CD14-positive monocyte (primary cell): ENCODE data around the gene TUBG2. TPM values are rescaled to one million over a fixed set of nuclear protein-coding genes. Genes with fewer than 3 reads are reported as not detected.
"Not testable (repeated sequence)": the region's sequence is repeated elsewhere in the genome, so short reads cannot be mapped to it uniquely, and the experiment has no call there.

Source experiments
- DNase-seq, 3 donors: peaks; one replicate each; pipeline ENCODE4 v3.0.0-alpha.2; 2011 to 2022
- H2AFZ ChIP-seq: 2 replicates; pipeline ENCODE4 v1.6.0; 2012; ENCODE audit warnings: mild to moderate bottlenecking, low read depth, low read length, inconsistent platforms; ENCODE audit not compliant: insufficient read depth, poor library complexity, severe bottlenecking
- H3K27ac ChIP-seq, 2 donors: 1 replicate in 1 of 2; 2 replicates in 1 of 2; pipeline ENCODE4 v1.5.1; 2012 to 2013; ENCODE audit warnings: low read length in 2 of 2, control low read depth in 1 of 2, inconsistent platforms in 1 of 2, low read depth in 1 of 2, mild to moderate bottlenecking in 1 of 2
- H3K27me3 ChIP-seq, 2 donors: one replicate each; pipeline versions ENCODE4 v1.6.0 to v1.6.1; 2011 to 2013; ENCODE audit warnings: low read length in 2 of 2; ENCODE audit not compliant: control insufficient read depth in 2 of 2, insufficient read depth in 2 of 2
- H3K36me3 ChIP-seq, 2 donors: replicated peaks in 1 of 2; 1 replicate in 1 of 2; 2 replicates in 1 of 2; pipeline versions ENCODE4 v1.5.1 to v1.6.1; 2012 to 2013; ENCODE audit warnings: low read length in 2 of 2, control low read depth in 1 of 2, inconsistent platforms in 1 of 2, mild to moderate bottlenecking in 1 of 2; ENCODE audit not compliant: insufficient read depth in 2 of 2, control insufficient read depth in 1 of 2
- H3K4me1 ChIP-seq, 2 donors: 1 replicate in 1 of 2; 2 replicates in 1 of 2; pipeline versions ENCODE4 v1.5.1 to v1.6.1; 2012 to 2013; ENCODE audit warnings: low read length in 2 of 2, control low read depth in 1 of 2, inconsistent platforms in 1 of 2, mild to moderate bottlenecking in 1 of 2, moderate library complexity in 1 of 2; ENCODE audit not compliant: insufficient read depth in 2 of 2, control insufficient read depth in 1 of 2
- H3K4me2 ChIP-seq: replicated peaks from 2 replicates; pipeline ENCODE3; 2012; ENCODE audit warnings: low read length, moderate library complexity, mild to moderate bottlenecking; ENCODE audit not compliant: poor library complexity, severe bottlenecking; ENCODE audit errors: extremely low read depth
- H3K4me3 ChIP-seq, 3 experiments: fragments of 200-600 bp in 1 of 3; sonication (generic) in 1 of 3; replicated peaks in 1 of 3; 1 replicate in 2 of 3; 2 replicates in 1 of 3; pipeline ENCODE4 v1.5.1; 2011 to 2013; ENCODE audit warnings: low read length in 3 of 3, mild to moderate bottlenecking in 3 of 3, control low read depth in 2 of 3, low read depth in 2 of 3, inconsistent platforms in 1 of 3, moderate library complexity in 1 of 3
- H3K79me2 ChIP-seq: 2 replicates; pipeline ENCODE4 v1.6.0; 2012; ENCODE audit warnings: mild to moderate bottlenecking, control low read depth, inconsistent platforms, low read length, moderate library complexity; ENCODE audit not compliant: insufficient read depth
- H3K9ac ChIP-seq: 2 replicates; pipeline ENCODE4 v1.6.0; 2017; ENCODE audit warnings: low read length, mild to moderate bottlenecking; ENCODE audit not compliant: insufficient read depth, poor library complexity, severe bottlenecking
- H3K9me3 ChIP-seq, 2 donors: replicated peaks in 1 of 2; 1 replicate in 1 of 2; 2 replicates in 1 of 2; pipeline versions ENCODE4 v1.5.1 to v1.6.1; 2012 to 2013; ENCODE audit warnings: low read length in 2 of 2, control low read depth in 1 of 2; ENCODE audit not compliant: control insufficient read depth in 1 of 2, insufficient read depth in 1 of 2
- H4K20me1 ChIP-seq: 2 replicates; pipeline ENCODE4 v1.6.0; 2012; ENCODE audit warnings: mild to moderate bottlenecking, low read length, control low read depth, moderate library complexity; ENCODE audit not compliant: insufficient read depth
- H3K27ac Mint-ChIP-seq, 7 donors: one replicate each; pipeline ENCODE4 v1.8.0; 2020; ENCODE audit warnings: mild to moderate bottlenecking in 7 of 7, mixed read lengths in 7 of 7, moderate library complexity in 6 of 7, inconsistent platforms in 2 of 7
- H3K27me3 Mint-ChIP-seq, 3 donors: one replicate each; pipeline ENCODE4 v1.8.0; 2021 to 2022; ENCODE audit warnings: low read depth in 3 of 3, mild to moderate bottlenecking in 3 of 3, mixed read lengths in 3 of 3, moderate library complexity in 3 of 3, inconsistent platforms in 1 of 3
- H3K36me3 Mint-ChIP-seq, 2 donors: one replicate each; pipeline ENCODE4 v1.8.0; 2020; ENCODE audit warnings: mixed read lengths in 2 of 2, inconsistent platforms in 1 of 2, mild to moderate bottlenecking in 1 of 2
- H3K4me1 Mint-ChIP-seq: one replicate; pipeline ENCODE4 v1.8.0; 2020; ENCODE audit warnings: mild to moderate bottlenecking, mixed read lengths
- H3K4me3 Mint-ChIP-seq, 2 donors: one replicate each; pipeline ENCODE4 v1.8.0; 2020; ENCODE audit warnings: mild to moderate bottlenecking in 2 of 2, mixed read lengths in 2 of 2, moderate library complexity in 1 of 2
- H3K9me3 Mint-ChIP-seq, 7 donors: one replicate each; pipeline ENCODE4 v1.8.0; 2020 to 2022; ENCODE audit warnings: mixed read lengths in 7 of 7, mild to moderate bottlenecking in 6 of 7, moderate library complexity in 6 of 7, inconsistent platforms in 2 of 7
- WGBS: methylation state at CpG from one replicate; pipeline ENCODE4 v1.1.5; 2013; ENCODE audit warnings: missing lambda C conversion rate; ENCODE audit not compliant: insufficient coverage; 5-methylcytosine and 5-hydroxymethylcytosine counted together
- intact Hi-C, 2 donors: fragments of 100-400 bp; cut with micrococcal nuclease; formaldehyde crosslinking; loops; one replicate each; pipeline versions ENCODE4 v1.15.0 to v1.15.1; 2023
- polyA plus RNA-seq, 3 donors: library from polyadenylated mRNA; depleted of rRNA in 1 of 3; unstranded in 2 of 3; stranded (reverse) in 1 of 3; fragments of 300-500 nt in 2 of 3; fragments of >200 nt in 1 of 3; fragmentation: Illumina TruSeq in 2 of 3; gene quantifications; 1 replicate in 2 of 3; 2 replicates in 1 of 3; pipeline ENCODE4 v1.2.3, GENCODE V29; 2012 to 2021
- TF ChIP-seq, protein P1 (sequence below): fragments of 200-600 bp; IDR thresholded peaks from one replicate; pipeline ENCODE4 v1.8.0; 2022; ENCODE audit warnings: antibody characterized with exemption, mild to moderate bottlenecking

The TUBG2 gene
- polyA plus RNA-seq, 3 donors = 0.31 to 7.3 (median 0.47) TPM

DNA sequence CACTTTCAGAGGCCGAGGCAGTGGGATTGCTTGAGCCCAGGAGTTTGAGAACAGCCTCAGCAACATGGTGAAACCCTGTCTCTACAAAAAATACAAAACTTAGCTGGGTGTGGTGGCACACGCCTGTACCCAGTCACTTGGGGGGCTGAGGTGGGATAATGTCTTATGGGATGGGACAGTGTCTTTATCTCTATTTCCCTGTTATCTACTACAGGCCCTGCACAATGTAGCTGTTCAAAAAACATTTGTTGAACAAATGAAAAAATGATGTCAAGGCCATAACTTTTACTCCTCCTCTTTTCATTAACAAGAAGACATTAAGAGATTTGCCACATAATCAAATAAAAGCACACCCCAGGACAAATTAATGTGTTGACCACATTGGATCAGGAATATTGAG is 35.8 kb upstream of the TUBG2 start:
- Histone ChIP-seq H3K9me3 (no peaks in the 10 kb centered on the region), H3K4me3 (no peak overlapping the region), H3K79me2 (no peaks in the 10 kb centered on the region), H3K4me1 (no peaks in the 10 kb centered on the region), H3K36me3 (no peaks in the 10 kb centered on the region), H2AFZ (no peak overlapping the region), H4K20me1 (no peaks in the 10 kb centered on the region), H3K27ac (no peak overlapping the region), H3K4me2 (no peak overlapping the region), H3K9ac (no peak overlapping the region), H3K27me3 (no peaks in the 10 kb centered on the region)
- Mint-ChIP-seq H3K27me3 (peaks cover 0 to 4% (median 2%) of the 10 kb centered on the region in 3 donors), H3K9me3 (no peaks in the 10 kb centered on the region), H3K27ac (no peak overlapping the region), H3K36me3 (no peaks in the 10 kb centered on the region), H3K4me1 (peaks cover 2% of the 10 kb centered on the region), H3K4me3 (no peak overlapping the region)
- intact Hi-C loops = no loop called here
- TF ChIP-seq, protein P1, sequence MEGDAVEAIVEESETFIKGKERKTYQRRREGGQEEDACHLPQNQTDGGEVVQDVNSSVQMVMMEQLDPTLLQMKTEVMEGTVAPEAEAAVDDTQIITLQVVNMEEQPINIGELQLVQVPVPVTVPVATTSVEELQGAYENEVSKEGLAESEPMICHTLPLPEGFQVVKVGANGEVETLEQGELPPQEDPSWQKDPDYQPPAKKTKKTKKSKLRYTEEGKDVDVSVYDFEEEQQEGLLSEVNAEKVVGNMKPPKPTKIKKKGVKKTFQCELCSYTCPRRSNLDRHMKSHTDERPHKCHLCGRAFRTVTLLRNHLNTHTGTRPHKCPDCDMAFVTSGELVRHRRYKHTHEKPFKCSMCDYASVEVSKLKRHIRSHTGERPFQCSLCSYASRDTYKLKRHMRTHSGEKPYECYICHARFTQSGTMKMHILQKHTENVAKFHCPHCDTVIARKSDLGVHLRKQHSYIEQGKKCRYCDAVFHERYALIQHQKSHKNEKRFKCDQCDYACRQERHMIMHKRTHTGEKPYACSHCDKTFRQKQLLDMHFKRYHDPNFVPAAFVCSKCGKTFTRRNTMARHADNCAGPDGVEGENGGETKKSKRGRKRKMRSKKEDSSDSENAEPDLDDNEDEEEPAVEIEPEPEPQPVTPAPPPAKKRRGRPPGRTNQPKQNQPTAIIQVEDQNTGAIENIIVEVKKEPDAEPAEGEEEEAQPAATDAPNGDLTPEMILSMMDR = no peak
- no peak for DNase-seq
- WGBS = no CpG with 5 or more reads among the region's 2 CpGs

DNA sequence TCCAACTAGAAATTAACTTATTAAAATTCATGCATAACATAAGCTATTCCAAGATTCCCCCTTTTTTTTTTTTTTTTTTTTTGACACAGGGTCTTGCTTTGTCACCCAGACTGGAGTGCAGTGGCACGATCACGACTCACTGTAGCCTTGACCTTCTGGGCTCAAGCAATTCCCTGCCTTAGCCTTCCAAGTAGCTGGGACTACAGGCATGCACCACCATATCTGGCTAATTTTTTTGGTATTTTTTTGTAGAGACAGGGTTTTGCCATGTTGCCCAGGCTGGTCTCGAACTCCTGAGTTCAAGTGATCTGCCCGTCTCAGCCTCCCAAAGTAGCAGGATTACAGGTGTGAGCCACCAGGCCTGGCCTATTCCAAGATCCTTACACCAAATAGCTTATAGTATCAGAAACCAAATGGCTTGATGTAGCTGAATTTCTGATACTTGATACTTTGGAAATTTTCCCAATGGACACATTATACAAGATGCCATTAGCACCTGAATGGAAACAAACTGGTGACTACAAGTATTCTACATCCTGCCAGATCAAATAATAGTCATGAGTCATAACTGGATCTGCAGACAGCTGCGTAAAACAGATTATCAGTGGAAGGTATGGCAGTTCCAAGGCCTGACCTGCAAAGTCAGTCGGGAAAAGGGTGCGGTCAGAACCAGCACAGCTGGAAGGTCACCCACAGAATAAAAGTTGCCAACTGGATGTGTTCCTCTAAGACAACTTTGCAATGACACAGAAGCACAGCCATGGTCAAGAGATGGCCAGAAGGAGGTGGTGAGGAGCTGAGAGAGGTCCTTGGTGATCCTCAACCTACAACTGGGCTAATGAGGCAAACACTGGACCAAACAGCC is 35.1 kb upstream of the TUBG2 start:
- DNase-seq = no peak
- H3K27ac ChIP-seq = no peak overlapping the region
- H3K27me3 ChIP-seq = no peaks in the 10 kb centered on the region
- H2AFZ ChIP-seq = no peak overlapping the region
- H3K4me3 Mint-ChIP-seq = no peak overlapping the region
- H3K27ac Mint-ChIP-seq = no peak overlapping the region
- no peaks in the 10 kb centered on the region for H3K79me2 ChIP-seq
- 100% methylated on average over 5 of the region's 7 CpGs for WGBS
- H3K4me1 Mint-ChIP-seq = no peaks in the 10 kb centered on the region
- no peak overlapping the region for H3K4me2 ChIP-seq
- intact Hi-C loops = no loop called here
- H3K4me3 ChIP-seq = no peak overlapping the region
- no peak overlapping the region for H3K9ac ChIP-seq
- H3K36me3 ChIP-seq = no peaks in the 10 kb centered on the region
- no peaks in the 10 kb centered on the region for H3K9me3 Mint-ChIP-seq
- TF ChIP-seq, protein P1 = no peak
- H3K4me1 ChIP-seq = no peaks in the 10 kb centered on the region
- no peaks in the 10 kb centered on the region for H4K20me1 ChIP-seq
- no peaks in the 10 kb centered on the region for H3K9me3 ChIP-seq
- H3K36me3 Mint-ChIP-seq = no peaks in the 10 kb centered on the region
- H3K27me3 Mint-ChIP-seq = peaks cover 0 to 4% (median 2%) of the 10 kb centered on the region in 3 donors

DNA sequence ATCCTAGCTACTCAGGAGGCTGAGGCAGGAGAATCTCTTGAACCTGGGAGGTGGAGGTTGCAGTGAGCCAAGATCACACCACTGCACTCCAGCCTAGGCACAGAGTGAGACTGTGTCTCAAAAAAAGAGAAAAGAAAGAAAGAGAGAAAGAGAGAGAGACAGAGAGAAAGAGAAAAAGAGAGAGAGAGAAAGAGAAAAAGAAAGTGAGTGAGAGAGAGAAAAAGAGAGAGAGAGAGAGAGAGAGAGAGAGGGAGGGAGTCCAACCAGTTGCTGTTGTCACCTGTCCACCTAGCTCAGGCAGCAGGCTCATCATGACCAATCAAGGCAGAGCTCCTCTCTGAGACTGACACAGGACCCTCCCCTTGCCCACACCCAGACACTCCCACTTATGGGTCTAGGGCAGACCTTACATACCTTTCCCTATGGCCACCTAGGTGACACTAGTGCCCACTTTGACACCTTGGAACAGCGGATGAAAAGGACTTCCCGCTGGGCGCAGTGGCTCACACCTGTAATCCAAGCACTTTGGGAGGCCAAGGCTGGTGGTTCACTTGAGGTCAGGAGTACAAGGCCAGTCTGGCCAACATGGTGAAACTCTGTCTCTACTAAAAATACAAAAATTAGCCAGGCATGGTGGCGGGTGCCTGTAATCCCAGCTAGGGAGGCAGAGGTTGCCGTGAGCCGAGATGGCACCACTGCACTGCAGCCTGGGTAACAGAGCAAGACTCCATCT is 31.9 kb upstream of the TUBG2 start:
- H3K27ac ChIP-seq, H3K4me2 ChIP-seq, H3K4me3 ChIP-seq, H3K9me3 ChIP-seq, H3K27me3 ChIP-seq, H4K20me1 ChIP-seq, H3K79me2 ChIP-seq, intact Hi-C loops, H3K27me3 Mint-ChIP-seq, H3K4me1 ChIP-seq, H3K4me3 Mint-ChIP-seq, H3K36me3 ChIP-seq, H3K4me1 Mint-ChIP-seq, DNase-seq, H2AFZ ChIP-seq, H3K9me3 Mint-ChIP-seq, H3K27ac Mint-ChIP-seq, H3K9ac ChIP-seq, H3K36me3 Mint-ChIP-seq: not testable (repeated sequence)
- 94% methylated on average over 3 of the region's 6 CpGs for WGBS
